NK-92 treated with Interleukin-12 subunit alpha and Interleukin-12 subunit beta, amount 100 ng/mL, for 24 hours (cell line): ENCODE results near the gene TRPM3.

Experiments
- DNase-seq: peaks from one replicate; lab custom pipeline; 2025; lab: John Stamatoyannopoulos, UW

TRPM3 gene

DNA sequence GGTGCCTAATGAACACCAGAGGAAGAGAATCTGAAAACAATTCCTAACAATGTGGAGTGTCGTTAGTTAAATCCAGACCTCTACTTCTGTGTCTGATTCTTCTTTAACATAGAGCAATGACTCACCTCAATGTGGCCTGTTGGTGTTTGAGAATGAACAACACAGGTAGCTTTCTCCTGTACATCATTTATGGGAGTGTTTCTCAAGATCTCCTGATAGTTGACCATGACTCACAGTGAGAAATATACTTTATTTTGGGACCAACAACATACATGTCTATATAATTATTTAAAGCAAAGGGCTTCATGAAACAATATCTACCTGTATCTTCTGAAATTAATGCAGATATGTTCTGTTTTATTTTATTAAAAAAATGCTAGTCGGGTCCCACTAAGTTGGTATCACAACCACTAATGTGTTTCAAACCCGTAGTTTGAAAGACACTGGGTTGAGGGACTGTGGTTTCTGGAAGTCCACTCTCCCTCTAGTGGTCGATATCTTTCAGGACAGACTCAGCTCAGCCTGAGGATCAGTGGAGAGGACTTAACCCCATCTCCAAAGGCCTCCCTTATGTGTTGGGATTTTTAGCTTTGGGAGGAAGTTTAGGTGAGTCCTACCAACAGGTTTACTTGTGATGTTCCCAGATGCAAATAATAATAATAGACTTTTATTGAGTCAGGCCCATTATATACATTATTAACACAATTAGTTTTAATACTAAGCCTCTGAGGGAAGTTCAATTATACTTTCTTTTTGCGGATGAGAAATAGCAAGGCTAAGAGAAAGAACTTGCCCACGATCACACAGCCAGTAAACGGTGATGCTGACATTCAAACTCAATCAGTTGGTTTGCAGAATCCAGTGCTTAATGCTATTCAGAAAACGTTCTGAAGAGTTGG is 636.9 kb downstream of the TRPM3 start:
- DNase-seq: no peak

DNA sequence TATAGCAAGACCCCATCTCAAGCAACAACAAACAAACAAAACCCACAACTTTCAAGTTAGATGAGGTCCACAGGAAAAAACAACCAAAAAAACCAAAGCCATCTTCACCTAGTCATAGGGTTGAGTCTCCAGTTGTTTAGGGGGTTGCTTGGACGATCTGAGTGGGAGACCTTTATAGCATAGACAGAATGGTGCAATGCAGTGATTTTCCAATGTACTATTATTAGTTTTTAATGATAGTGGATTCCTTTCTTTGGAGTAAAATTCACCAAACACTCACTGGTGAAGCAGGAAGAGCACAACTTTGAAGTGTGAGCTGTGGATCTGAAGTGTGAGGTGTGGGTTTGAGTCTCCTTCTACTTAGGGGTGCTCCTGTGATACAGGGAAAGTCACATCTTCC is 640.0 kb downstream of the TRPM3 start:
- no peak for DNase-seq

DNA sequence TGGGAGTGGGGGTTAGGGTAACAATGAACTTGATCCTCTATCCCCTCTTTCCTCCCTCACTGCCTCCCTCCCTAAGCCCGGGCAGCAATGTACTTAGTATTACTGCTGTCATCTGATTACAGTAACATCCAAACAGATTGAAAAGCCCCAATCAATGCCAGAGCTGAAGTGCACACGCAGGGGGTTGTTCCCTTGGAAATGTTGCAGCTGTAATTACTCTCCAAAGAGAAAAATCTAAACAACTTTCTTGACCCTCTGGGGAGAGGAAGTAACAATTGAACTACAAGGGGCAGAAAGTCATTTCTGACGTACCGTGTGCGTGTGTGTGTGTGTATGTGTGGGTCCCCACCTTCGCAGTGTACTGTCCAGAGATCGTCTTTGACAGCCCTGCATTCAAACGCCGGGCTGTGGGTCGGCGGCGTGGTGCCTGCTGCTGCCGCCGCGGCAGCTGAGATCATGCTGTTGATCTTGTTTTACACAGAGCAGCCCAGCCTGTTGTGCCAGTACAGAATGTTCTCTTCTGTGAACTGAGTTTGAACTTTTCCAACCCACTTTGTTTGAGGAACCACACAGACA is 640.9 kb downstream of the TRPM3 start:
- no peak for DNase-seq

GRCh38 chr9:70479880-70480291 is 641.5 kb downstream of the TRPM3 start:
- no peak for DNase-seq
